Activated CD4-positive, CD25-positive, alpha-beta regulatory T cell treated with anti-CD3 and anti-CD28 coated beads, Interleukin-2, amount 50 U/mL, for 72 hours (primary cell): ENCODE data around the gene ZNF277.

Experiments
- DNase-seq: peaks from one replicate; pipeline ENCODE4 v3.0.0; 2021

The ZNF277 gene

DNA sequence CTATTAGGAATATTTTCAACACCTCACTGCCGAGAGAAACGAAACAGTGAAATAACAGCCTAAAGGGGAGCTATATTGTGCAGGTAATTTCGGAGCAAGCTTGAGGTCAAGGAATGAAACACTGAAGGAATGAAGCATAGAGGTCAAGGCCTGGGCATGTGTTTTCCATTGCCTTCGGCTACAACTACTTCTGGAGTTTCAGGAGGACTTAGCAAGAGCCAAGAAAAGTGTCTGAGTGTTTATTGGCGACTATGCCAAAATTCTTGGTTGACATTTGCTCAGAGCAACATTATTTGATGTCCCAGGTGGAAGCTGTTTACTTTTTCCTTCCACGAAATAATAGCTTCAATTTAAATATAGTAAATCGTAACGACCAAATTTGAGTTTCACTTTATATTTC, 154.2 kb downstream of the ZNF277 start:
- no peak for DNase-seq

DNA sequence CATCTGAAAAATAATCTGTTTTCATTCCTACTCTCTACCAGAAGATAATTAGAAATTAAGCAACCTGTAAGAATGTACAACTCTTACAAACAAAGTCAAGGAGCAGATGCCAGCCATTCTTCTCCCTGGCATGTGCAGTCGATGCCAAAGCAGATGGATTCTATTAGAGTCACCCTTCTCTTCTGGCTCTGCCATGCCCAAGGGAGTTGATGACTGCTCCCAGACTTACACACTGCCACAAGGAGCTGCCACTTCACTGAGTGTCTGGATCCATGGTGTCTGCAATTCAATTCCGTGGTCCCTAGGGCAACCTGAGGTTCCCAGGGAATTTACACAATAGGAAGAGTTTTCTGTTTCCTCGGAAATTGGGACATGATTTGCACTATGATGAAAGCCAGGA, 154.7 kb downstream of the ZNF277 start:
- DNase-seq = no peak

DNA sequence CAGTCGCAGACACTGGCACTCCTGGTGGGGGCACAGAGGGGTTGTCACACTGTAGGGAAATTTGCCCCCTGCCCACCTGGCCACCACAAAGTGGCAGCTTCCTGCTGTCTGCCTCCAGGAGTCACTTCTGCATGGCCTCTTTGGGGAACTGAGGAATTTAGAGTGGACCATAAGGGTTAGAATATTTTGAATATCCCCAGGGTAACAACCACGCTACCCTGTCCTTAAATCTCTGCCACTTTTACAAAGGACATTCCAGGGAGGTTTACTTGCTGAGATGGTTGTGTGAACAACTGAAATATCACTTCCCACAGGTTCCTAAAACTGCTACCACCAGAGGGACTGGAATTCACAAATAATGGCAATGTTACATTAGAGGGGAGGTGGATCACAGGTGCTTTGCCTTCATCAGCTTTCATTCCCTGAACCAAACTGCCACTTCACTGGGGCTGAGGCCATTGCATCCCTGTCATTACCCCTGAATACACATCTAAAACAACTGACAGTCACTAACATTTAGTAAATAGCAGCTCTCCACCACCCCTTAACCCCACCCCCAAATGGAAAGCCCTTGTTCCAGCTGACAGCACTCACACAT, 155.7 kb downstream of the ZNF277 start:
- DNase-seq = no peak

DNA sequence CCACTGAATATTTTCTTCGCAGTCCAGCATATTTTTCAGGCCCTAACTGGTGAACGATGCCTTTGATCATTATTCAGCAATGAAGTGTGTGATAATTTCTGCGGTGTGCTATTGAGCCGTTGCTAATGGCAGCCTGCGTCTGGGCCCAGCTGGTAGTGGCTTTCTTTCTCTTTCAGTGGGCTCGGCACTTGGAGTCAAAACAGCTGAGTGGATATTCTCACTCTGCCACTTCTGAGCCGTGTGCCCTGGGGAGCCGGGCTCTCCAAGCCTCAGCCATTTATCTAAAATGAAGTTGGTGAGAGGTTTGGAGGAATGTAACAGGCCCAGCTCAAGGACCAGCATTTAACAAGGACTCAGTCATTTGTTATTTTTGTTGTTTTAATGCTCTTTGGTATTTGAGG, 156.2 kb downstream of the ZNF277 start:
- no peak for DNase-seq

DNA sequence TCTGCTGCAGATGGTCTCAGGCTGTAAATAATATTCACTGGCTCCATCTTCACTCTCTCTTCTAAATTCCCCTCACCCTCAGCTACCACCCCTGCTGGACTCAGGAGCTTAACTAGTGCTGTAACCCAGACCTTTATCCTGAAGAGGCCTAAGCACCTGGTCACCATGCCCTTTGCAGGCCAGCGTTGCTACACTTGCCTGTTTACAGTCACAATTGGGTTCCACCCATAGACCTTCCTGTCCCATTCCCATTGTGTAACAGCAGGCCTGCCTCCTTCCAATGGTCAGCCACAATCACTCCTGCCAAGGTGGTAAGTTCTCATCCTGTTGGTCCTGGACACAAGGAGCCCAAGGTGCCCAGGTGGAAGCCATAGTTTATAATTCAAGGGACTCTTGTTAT, 157.9 kb downstream of the ZNF277 start:
- no peak for DNase-seq

DNA sequence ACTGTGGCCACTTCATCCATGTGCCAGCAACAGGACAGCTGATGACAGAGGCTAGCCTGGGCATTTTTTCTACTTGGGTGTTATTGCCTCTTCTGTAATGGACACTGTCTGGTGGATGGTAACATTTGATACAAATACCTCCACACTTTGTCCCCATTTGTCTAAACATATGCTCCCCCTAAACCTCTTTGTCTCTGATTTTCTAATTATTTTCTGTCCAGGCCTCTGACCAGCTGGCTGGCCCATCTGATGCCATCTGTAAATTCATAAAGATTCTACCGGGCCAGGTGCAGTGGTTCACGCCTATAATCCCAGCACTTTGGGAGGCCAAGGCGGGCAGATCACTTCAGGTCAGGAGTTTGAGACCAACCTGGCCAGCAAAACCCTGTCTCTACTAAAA, 159.1 kb downstream of the ZNF277 start:
- DNase-seq = no peak

DNA sequence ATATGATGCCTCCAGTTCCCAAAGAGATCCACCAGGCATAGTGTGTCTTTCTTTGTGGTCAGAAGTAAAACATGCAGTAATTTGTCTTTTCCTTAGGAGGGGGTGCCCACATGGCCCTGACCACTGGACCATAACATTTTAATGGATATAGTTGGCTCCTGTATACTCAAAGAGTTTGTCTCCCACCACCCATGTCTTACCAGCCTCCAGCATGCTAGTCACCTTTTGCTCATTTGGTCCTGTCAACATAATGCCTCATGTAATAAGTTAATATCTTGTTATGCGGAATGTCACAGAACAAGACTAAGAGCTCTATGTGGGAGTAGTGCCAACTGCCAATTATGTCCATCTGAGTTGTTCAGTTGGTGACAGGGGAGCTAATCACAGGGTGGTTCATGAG, 160.4 kb downstream of the ZNF277 start:
- no peak for DNase-seq

DNA sequence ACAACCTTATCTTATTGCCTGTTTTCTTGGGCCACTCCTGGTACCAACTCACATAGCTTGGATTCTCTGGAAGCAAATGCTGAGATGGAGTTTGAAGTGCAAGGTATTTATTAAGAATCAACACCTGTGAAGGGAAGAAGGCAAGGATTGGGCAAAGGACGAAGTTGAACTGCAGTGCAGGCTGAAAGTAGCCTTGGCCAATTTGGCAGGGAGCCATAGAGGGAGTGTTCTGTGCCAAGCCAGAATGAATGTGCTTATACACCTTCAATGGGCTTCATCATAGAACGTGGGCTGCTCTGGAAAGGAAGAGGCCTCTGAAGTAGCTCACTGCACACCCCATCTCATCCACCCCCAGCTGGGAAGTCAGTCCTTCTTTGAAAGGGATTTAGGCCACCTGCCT, 163.9 kb downstream of the ZNF277 start:
- DNase-seq = no peak

DNA sequence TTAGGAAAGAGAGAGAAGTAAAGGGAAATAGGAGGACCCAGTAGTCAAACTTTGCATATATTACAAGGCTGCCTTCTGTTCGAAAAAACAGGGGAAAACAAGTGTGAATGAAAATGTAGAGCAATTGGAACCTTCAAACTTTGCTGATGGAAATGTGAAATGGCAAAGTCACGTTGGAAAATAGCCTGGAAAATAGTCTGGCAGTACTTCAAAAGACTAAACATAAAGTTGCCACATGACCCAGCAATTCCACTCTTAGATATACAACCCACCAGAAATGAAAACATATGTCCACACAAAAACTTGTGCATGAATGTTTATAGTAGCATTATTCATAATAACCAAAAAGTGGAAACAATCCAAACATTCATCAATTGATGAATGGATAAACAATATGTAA, 165.2 kb downstream of the ZNF277 start:
- no peak for DNase-seq

DNA sequence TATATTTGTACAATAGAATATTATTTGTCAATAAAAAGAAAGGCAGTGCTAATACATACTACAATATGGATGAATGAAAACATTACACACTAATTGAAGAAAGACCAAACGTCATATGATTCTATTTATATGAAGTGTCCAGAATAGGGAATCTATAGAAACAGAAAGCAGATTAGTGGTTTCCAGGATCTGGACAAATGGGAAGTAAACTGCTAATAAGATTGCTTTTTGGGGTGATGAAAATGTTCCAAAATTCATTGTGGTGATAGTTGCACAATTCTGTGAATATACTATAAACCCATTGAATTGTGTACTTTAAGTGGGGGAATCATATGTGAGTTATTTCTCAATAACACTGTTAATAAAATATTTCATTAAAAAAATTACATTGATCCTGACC, 165.6 kb downstream of the ZNF277 start:
- no peak for DNase-seq

DNA sequence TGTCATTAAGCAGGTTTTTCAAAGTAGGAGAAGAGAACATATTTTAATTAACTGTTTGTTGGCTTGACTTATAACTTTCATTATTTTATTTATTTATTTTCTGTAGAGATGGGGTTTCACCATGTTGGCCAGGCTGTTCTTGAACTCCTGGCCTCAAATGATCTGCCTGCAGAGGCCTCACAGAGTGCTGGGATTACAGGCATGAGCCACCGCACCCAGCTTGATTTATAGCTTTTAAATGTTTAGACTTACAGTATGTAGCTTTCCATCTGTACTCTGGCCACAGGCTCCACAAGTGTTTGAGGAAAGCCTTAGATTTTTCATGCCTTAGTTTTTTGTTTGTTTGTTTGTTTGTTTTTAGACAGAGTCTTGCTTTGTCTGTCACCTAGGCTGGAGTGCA, 171.1 kb downstream of the ZNF277 start:
- DNase-seq = no peak

DNA sequence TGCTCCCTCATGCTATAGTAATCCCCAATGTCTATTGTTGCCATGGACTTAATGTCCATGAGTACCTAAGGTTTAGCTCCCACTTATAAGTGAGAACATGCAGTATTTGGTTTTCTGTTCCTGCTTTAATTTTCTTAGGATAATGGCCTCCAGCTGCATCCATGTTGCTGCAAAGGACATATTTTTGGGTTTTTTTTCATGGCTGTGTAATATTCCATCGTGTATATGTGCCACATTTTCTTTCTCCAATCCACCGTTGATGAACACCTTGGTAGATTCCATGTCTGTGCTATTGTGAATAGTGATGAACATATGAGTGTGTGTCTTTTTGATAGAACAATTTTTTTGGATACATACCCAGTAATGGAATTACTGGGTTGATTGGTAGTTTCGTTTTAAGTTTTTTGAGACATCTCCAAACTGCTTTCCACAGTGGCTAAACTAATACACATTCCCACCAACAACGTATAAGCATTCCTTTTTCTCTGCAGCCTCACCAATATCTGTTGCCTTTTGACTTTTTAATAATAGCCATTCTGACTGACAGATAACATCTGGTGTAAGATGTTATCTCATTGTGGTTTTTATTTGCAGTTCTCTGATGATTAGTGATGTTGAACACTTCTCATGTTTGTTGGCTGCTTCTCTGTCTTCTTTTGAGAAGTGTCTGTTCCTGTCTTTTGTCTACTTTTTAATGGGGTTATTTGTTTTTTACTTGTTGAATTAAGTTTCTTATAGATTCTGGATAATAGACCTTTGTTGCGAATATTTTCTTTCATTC, 175.0 kb downstream of the ZNF277 start:
- DNase-seq = no peak

DNA sequence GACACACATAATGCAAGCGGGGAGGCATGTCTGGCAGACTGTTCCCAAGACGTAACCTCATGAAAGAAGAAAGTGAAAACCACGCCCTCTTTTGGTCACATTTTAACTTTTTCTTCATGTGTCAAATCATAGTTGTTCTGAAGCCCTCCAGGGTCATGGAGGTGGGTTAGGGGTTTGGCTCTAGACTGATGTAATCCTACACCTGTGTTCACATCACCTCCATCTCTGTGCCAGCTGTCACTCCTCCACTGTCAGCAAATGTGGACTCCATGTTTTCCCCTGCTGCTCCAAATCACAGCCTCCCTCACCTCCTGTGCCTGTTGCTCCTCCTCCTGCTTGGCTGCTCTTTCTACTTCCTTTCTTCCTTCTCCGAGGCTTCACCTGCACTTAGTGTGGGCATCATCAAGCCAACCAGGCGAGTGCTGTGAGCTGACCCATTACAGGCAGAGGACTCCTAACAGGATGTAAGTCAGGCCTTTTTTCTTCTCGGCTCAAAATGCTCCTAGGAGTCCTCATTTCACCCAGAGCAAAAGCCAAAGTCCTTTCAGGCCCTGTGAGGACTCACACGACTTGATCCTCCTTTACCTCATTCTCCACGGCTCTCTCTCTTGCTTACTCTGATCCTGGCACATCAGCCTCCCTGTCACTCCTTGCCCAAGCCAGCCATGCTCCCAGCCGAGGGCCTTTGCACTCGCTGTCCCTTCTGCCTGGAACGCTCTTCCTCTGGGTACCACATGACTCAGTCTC, 177.3 kb downstream of the ZNF277 start:
- DNase-seq = no peak

DNA sequence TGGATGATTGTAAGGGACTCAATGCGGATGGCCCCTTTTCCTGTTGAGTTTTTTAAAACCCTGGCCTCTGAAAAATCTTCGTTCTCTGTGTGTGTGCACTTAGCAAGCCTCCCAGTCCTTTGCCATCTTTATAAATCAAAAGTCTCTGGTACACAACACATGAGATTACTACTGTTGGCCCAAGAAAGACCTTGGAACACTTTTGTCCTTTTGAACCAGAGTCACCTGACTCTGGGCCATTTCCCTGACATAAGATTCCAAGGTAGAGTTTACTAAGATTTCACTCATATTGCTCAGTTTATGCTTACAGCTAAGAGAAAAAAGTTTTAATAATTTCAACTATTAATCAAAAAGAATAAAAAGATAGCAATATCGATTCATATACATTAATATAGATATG, 179.0 kb downstream of the ZNF277 start:
- no peak for DNase-seq

DNA sequence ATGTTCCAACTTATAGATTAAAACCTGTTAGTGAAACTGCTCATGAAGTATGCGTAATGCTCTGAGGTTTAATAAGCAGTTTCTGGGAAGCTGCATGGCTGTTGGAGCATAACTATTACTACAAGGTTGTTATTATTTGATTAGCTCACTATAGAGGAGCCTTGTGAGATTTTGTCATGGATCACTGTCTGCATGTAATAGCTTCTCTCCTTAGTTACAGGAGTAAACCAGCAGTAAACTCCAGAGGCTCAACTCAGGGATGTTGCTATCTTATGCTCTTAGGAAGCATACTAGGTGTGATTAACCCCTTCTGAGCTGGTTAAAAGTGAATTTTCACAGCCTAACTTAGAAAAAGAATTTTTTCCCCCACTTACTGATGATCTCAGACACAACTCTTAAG, 180.1 kb downstream of the ZNF277 start:
- no peak for DNase-seq

DNA sequence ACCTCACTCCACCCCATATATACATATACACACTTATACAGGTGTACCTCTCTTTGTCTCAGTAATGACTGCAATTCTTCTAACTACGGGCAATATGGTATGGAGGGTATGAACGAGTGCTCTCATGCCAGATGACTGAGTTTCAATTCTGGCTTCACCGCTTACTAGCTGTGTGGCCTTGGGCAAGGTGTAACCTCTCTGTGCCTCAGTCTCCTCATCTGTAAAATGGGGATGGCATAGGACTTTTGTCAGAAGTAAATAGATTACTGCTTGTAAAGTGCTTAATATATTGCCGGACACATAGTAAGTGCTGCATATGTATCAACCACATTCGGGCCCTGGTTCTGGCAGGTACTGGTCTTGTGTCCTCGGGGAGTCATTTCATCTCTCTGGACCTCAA, 183.7 kb downstream of the ZNF277 start:
- no peak for DNase-seq

DNA sequence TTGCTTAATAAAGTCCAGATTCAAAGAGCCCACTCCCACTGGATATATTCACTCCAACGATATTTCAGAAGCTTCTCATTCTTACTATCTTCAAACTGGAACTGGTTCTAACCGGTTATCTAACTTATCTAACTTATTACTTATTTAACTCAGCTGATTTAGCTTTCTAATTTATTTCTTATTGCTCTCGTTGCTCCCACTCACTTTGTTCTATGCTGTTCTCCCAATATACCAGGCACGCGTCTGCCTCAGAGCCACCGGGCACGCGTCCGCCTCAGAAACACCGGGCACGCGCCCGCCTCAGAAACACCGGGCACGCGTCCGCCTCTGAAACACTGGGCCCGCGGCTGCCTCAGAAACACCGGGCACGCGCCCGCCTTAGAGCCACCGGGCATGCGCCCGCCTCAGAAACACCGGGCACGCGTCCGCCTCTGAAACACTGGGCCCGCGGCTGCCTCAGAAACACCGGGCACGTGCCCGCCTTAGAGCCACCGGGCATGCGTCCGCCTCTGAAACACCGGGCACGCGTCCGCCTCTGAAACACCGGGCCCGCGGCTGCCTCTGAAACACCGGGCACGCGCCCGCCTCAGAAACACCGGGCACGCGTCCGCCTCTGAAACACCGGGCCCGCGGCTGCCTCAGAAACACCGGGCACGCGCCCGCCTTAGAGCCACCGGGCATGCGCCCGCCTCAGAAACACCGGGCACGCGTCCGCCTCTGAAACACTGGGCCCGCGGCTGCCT, 184.8 kb downstream of the ZNF277 start:
- DNase-seq = peak; percentile 42

DNA sequence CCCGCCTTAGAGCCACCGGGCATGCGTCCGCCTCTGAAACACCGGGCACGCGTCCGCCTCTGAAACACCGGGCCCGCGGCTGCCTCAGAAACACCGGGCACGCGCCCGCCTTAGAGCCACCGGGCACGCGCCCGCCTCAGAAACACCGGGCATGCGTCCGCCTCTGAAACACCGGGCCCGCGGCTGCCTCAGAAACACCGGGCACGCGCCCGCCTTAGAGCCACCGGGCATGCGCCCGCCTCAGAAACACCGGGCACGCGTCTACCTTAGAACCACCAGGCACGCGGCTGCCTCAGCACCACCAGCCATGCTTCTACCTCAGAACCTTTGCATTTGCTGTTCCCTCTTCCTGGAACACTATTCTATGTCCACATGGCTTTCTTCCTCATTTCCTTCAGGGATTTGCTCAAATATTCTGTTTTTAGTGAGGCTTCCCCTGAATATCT, 185.4 kb downstream of the ZNF277 start:
- peak; percentile 59 for DNase-seq
